ENCODE measurements around the gene PTPRM.

DNA sequence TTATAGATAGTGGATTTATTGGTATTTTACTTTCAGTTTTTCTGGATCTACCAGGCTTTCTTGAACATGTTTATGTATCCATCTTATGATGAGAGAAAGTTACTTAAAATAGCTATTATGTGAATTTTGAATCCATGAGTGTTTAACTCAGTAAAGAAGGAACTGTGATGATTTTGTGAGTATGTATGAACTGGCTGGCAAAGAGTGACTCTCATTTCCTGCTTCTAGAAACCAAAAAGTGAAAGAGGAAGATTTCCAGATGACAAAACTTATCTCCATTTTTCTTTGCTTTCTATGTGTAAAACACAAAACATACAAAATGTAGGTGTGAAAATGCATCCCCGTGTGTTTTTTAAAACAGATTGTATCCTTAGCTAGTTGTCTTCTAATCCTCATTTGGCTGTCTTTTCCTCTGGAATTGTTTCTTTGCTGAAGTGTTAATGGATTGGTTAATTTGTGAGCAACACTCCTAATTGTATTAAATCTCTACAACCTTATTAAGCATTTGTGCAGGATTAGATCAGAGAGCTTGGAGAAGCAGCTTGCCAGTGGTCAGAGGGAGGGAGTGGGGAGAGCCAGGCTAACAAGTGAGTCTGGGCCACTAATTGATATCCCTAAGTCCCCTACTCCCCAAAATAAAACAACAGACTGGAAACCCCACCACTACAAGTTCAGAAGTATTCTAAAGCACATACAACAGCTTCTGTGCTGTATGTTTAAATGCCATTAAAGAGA, 23.9 kb downstream of the PTPRM start:
- TF ChIP-seq, protein P1, sequence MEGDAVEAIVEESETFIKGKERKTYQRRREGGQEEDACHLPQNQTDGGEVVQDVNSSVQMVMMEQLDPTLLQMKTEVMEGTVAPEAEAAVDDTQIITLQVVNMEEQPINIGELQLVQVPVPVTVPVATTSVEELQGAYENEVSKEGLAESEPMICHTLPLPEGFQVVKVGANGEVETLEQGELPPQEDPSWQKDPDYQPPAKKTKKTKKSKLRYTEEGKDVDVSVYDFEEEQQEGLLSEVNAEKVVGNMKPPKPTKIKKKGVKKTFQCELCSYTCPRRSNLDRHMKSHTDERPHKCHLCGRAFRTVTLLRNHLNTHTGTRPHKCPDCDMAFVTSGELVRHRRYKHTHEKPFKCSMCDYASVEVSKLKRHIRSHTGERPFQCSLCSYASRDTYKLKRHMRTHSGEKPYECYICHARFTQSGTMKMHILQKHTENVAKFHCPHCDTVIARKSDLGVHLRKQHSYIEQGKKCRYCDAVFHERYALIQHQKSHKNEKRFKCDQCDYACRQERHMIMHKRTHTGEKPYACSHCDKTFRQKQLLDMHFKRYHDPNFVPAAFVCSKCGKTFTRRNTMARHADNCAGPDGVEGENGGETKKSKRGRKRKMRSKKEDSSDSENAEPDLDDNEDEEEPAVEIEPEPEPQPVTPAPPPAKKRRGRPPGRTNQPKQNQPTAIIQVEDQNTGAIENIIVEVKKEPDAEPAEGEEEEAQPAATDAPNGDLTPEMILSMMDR (conservative IDR thresholded peaks at IDR 0.05; ENCODE audit: low read depth, low read length): no peak
- TF ChIP-seq, protein P2, sequence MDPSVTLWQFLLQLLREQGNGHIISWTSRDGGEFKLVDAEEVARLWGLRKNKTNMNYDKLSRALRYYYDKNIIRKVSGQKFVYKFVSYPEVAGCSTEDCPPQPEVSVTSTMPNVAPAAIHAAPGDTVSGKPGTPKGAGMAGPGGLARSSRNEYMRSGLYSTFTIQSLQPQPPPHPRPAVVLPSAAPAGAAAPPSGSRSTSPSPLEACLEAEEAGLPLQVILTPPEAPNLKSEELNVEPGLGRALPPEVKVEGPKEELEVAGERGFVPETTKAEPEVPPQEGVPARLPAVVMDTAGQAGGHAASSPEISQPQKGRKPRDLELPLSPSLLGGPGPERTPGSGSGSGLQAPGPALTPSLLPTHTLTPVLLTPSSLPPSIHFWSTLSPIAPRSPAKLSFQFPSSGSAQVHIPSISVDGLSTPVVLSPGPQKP (IDR thresholded peaks at IDR 0.05; ENCODE audit: borderline replicate concordance, low read depth, low read length): no peak
